A673 (cell line): ENCODE results near the gene SRGAP1. TPM values are rescaled to one million over a fixed set of nuclear protein-coding genes. Genes with fewer than 3 reads are reported as not detected.
"Not testable (repeated sequence)": the region's sequence is repeated elsewhere in the genome, so short reads cannot be mapped to it uniquely, and the experiment has no call there.

ENCODE experiments used
- BruUV-seq: library from RNA; stranded (reverse); fragments of 400-500 nt; replicated peaks from 2 replicates; lab custom pipeline; 2021; lab: Mats Ljungman, UMichigan
- CTCF ChIA-PET: fragments of 300-600 bp; sonication (Branson Sonifier 250); formaldehyde crosslinking; loops from one replicate; lab custom pipeline; 2022; ENCODE audit warnings: antibody characterized with exemption; lab: Charles Lee
- POLR2A ChIA-PET: fragments of 300-600 bp; sonication (Branson Sonifier 250); formaldehyde crosslinking; loops from one replicate; lab custom pipeline; 2022; ENCODE audit warnings: antibody characterized with exemption; ENCODE audit not compliant: low non-redundant PET; lab: Charles Lee
- DNase-seq: peaks from one replicate; pipeline ENCODE4 v3.0.0-alpha.2; 2015; ENCODE audit warnings: low spot score
- H3K27ac ChIP-seq: fragments of 200-600 bp; sonication (generic); 2 replicates; pipeline ENCODE4 v1.5.1; 2016; ENCODE audit warnings: mixed run types, low read depth, mild to moderate bottlenecking, mixed read lengths, antibody characterized with exemption, low read length; ENCODE audit not compliant: poor library complexity, severe bottlenecking
- H3K27me3 ChIP-seq: fragments of 200-600 bp; sonication (generic); replicated peaks from 2 replicates; pipeline ENCODE4 v1.6.1; 2017; ENCODE audit warnings: mixed run types, low read depth, mild to moderate bottlenecking, mixed read lengths, antibody characterized with exemption, low read length; ENCODE audit not compliant: insufficient read depth, poor library complexity
- H3K36me3 ChIP-seq: fragments of 200-600 bp; sonication (generic); 2 replicates; pipeline ENCODE4 v1.6.1; 2016; ENCODE audit warnings: mixed run types, mild to moderate bottlenecking, mixed read lengths, antibody characterized with exemption, low read length; ENCODE audit not compliant: insufficient read depth, poor library complexity, severe bottlenecking
- H3K4me1 ChIP-seq: fragments of 200-600 bp; sonication (generic); 2 replicates; pipeline ENCODE4 v1.6.1; 2017; ENCODE audit warnings: mixed run types, mild to moderate bottlenecking, mixed read lengths, antibody characterized with exemption, low read length; ENCODE audit not compliant: insufficient read depth, poor library complexity, severe bottlenecking
- H3K4me3 ChIP-seq: fragments of 200-600 bp; sonication (generic); 2 replicates; pipeline ENCODE4 v1.5.1; 2016; ENCODE audit warnings: low read depth, mixed run types, mild to moderate bottlenecking, mixed read lengths, low read length; ENCODE audit not compliant: poor library complexity, severe bottlenecking
- H3K9me3 ChIP-seq: fragments of 200-600 bp; sonication (generic); 2 replicates; pipeline ENCODE4 v1.6.1; 2016; ENCODE audit warnings: mixed run types, low read depth, mild to moderate bottlenecking, mixed read lengths, antibody characterized with exemption, low read length; ENCODE audit not compliant: poor library complexity, severe bottlenecking
- EZH2 ChIP-seq: fragments of 200-600 bp; sonication (generic); IDR thresholded peaks from 2 replicates; pipeline ENCODE4 v1.6.1; 2017; ENCODE audit warnings: borderline replicate concordance, low read depth, mild to moderate bottlenecking, mixed read lengths, antibody characterized with exemption, low read length; ENCODE audit not compliant: poor library complexity, severe bottlenecking
- intact Hi-C: fragments of 100-400 bp; cut with micrococcal nuclease; formaldehyde crosslinking; loops from one replicate; pipeline ENCODE4 v1.10.0; 2022; ENCODE audit not compliant: unreplicated experiment
- total RNA-seq: library from RNA; stranded (reverse); gene quantifications from 2 replicates; pipeline ENCODE4 v1.2.3, GENCODE V29; 2021
- TF ChIP-seq, protein P1 (sequence below): fragments of 300-800, 200-600 bp; sonication (generic); conservative IDR thresholded peaks from 2 replicates; pipeline ENCODE4 v1.5.1; 2017; ENCODE audit warnings: low read depth, mild to moderate bottlenecking, antibody characterized with exemption, low read length, moderate library complexity, mixed read lengths

Gene SRGAP1
- total RNA-seq, 1 experiment from 2014 or later = 9.7 TPM

- no peak for TF ChIP-seq EZH2
- TF ChIP-seq, protein P1, sequence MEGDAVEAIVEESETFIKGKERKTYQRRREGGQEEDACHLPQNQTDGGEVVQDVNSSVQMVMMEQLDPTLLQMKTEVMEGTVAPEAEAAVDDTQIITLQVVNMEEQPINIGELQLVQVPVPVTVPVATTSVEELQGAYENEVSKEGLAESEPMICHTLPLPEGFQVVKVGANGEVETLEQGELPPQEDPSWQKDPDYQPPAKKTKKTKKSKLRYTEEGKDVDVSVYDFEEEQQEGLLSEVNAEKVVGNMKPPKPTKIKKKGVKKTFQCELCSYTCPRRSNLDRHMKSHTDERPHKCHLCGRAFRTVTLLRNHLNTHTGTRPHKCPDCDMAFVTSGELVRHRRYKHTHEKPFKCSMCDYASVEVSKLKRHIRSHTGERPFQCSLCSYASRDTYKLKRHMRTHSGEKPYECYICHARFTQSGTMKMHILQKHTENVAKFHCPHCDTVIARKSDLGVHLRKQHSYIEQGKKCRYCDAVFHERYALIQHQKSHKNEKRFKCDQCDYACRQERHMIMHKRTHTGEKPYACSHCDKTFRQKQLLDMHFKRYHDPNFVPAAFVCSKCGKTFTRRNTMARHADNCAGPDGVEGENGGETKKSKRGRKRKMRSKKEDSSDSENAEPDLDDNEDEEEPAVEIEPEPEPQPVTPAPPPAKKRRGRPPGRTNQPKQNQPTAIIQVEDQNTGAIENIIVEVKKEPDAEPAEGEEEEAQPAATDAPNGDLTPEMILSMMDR = no peak
- intact Hi-C loops = no loop called here
- H3K9me3 ChIP-seq = no peaks in the 10 kb centered on the region
- no peak overlapping the region for H3K4me3 ChIP-seq
- H3K27ac ChIP-seq = no peak overlapping the region
- no peak for DNase-seq
- no peaks in the 10 kb centered on the region for H3K27me3 ChIP-seq
- H3K4me1 ChIP-seq = no peaks in the 10 kb centered on the region
- ChIA-PET CTCF (no interaction called here), POLR2A (no interaction called here)
- BruUV-seq = no TSS peak
- H3K36me3 ChIP-seq = no peaks in the 10 kb centered on the region
Observed at GRCh38 chr12:64070454-64070853, 226.0 kb downstream of the SRGAP1 start.

- no peaks in the 10 kb centered on the region for H3K9me3 ChIP-seq
- no peaks in the 10 kb centered on the region for H3K36me3 ChIP-seq
- DNase-seq = no peak
- H3K27ac ChIP-seq = no peak overlapping the region
- no peaks in the 10 kb centered on the region for H3K27me3 ChIP-seq
- ChIA-PET POLR2A (no interaction called here), CTCF (no interaction called here)
- H3K4me3 ChIP-seq = no peak overlapping the region
- TF ChIP-seq, protein P1 = no peak
- intact Hi-C loops = no loop called here
- no peaks in the 10 kb centered on the region for H3K4me1 ChIP-seq
- BruUV-seq = no TSS peak
Observed at GRCh38 chr12:64072916-64073575, 228.5 kb downstream of the SRGAP1 start.

GRCh38 chr12:64076565-64076964 lies 232.1 kb downstream of the SRGAP1 start:
- H3K27ac ChIP-seq, H3K36me3 ChIP-seq, H3K4me1 ChIP-seq, intact Hi-C loops, H3K4me3 ChIP-seq, DNase-seq, H3K27me3 ChIP-seq, H3K9me3 ChIP-seq, BruUV-seq, POLR2A ChIA-PET, CTCF ChIA-PET: not testable (repeated sequence)

DNA sequence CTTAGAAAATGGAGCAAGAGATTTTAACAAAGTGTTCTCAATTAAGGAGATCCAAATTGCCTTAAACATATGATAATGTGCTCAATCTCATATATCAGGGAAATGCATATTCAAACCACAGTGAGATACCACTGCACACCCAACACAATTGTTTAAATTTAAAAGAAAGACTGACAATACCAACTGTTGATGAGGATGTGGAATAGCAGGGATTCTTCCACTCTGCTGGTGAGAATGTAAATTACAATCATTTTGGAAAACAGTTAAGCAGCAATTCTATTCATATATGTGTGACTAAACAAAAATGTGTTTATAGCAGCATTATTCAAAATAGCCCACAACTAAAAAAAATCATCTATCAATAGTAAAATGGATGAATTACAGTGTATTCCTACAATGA lies 233.4 kb downstream of the SRGAP1 start:
- POLR2A ChIA-PET = no interaction called here
- TF ChIP-seq, protein P1 = peak; percentile 49; the same call in 1 of the 2 replicates
- no peak for TF ChIP-seq EZH2
- BruUV-seq = no TSS peak
- peaks cover 15% of the 10 kb centered on the region for H3K4me1 ChIP-seq
- CTCF ChIA-PET = no interaction called here
- no peaks in the 10 kb centered on the region for H3K9me3 ChIP-seq
- no peaks in the 10 kb centered on the region for H3K36me3 ChIP-seq
- no peaks in the 10 kb centered on the region for H3K27me3 ChIP-seq
- H3K27ac ChIP-seq = no peak overlapping the region
- peak; percentile 42 for DNase-seq
- no peak overlapping the region for H3K4me3 ChIP-seq
- intact Hi-C loops = no loop called here
